GM18499 (cell line): ENCODE results near the gene CHST11.
"Not testable (repeated sequence)": the region's sequence is repeated elsewhere in the genome, so short reads cannot be mapped to it uniquely, and the experiment has no call there.

Experiments used
- ATAC-seq: cut with Tn5 transposase; IDR thresholded peaks from one replicate; pipeline ENCODE4 v1.9.1; 2021; ENCODE audit warnings: moderate number of reproducible peaks; ENCODE audit not compliant: insufficient read depth, unreplicated experiment

Gene CHST11

DNA sequence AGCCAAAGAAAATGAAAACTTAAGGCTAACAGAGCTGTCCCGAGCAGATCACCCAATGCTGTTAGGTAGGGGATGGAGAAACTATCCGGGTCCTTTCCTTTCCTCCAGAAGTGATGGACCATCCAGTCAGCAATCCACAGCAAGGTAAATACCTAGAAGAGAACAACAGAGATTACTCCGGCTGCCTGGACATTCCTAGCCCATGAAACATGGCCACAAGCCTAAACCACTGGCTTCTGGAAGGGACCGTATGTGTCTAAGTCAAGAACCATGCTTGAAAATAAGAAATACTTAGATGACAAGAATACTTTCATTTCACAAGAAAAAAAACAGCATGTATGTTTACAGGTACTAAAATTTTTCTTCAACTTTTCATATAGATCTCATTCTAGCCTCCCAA is 348.4 kb downstream of the CHST11 start:
- ATAC-seq: no peak

DNA sequence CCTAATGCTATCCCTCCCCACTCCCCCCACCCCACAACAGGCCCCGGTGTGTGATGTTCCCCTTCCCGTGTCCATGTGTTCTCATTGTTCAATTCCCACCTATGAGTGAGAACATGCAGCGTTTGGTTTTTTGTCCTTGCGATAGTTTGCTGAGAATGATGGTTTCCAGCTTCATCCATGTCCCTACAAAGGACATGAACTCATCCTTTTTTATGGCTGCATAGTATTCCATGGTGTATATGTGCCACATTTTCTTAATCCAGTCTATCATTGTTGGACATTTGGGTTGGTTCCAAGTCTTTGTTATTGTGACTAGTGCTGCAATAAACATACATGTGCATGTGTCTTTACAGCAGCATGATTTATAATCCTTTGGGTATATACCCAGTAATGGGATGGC is 349.4 kb downstream of the CHST11 start:
- not testable (repeated sequence) for ATAC-seq

DNA sequence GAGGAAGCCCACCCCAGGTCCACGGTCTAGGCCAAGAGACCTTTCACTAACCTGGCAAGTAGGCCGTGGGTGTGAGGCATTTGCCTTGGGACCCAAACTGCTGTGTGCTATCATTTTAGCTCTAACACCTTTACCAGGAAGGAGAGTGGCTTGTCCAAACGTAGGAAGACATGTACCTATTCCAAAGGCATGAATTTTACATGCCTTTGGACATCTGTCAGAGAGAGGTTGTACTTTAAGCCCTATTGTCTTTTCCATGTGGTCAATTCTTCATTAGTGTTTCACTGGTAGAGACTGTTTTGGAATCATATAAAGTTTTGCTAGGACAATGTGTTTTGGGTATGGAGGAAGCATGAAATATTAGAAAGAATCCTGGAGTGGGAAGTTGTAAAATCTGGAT is 352.5 kb downstream of the CHST11 start:
- ATAC-seq: no peak

DNA sequence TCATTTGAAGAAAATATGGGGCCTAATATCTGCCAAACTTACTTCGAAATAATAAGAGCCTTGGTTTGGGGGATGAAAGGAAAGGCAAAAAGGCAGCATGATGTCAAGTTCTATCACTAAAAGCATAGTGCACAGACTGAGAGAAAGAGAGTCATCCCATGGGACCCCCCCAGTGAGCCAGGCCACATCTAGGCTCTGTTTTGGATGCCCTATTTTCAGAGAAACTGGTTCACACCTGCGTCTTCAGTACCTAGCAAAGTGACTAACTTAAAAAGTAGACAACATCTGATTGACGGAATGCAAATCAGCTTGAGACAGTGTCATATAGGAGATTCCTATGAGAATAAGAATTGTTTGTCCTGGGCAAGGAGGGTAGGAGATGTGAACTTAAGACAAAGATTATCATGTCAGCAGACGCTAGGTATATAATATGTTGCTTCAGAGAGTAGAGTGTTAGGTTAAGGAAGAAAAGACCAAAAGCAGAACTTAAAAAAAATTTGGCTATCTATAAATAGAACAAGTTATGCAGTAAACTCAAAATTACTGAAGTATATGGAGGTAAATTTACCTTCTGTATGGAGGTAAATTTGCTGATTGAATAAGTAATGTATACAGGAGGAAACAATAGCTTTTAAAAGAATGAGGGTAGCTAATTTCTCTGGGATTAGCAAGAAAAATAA is 353.1 kb downstream of the CHST11 start:
- no peak for ATAC-seq
